H4 (cell line): ENCODE data around the gene GNAT3. TPM values are rescaled to one million over a fixed set of nuclear protein-coding genes. Genes with fewer than 3 reads are reported as not detected.

Experiments
- DNase-seq: peaks from one replicate; pipeline ENCODE4 v3.0.0-alpha.2; 2015; ENCODE audit warnings: low spot score
- total RNA-seq: library from RNA; depleted of rRNA; stranded (reverse); fragments of >200 nt; shearing (Covaris generic); gene quantifications from 2 replicates; pipeline ENCODE4 v1.2.3, GENCODE V29; 2014

Gene GNAT3
- total RNA-seq, 1 experiment from 2014 or later, result 0.08 TPM

DNA sequence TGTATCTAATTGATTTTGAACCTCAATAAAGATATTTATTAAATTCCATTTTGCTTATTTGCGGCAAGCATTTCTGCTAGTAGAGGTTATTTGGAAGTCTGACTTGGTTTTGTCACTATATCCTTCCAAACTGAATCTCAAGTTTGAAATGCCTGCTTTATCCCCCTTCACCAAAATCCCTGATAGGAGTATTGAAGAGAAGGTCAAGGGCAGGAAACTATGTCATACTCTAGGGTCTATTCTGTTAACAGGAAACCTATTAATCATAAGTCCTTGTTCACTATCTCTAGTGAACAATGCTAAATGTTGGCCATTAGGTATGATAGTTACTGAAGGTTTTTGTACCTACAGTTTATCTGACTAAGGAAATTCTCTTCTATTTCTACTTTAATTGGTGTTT, 11.5 kb downstream of the GNAT3 start:
- no peak for DNase-seq

DNA sequence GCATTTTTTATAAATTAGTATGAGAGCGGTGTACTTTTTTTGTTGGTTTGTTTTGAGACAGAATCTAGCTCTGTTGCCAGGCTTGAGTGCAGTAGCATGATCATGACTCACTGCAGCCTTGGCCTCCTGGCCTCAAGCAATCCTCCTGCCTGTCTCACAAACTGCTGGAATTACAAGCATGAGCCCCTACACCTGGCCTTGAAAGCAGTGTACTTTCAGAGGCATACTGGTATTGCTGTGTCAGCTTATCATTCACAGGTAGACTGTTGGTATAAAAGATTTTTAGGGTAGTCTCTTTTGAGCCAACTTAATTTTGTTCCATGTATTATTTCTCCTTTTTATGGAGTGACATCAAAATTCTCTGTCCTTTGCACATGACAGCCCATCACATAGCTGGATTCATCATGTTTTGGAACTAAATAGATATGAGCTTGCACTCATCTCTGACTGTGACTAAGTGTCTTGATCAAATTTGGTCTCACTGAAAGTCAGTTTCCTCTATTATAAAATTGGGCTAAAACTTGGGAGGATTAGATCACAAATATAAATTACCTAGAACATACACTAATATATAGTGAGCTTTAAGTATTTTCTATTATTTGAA, 12.4 kb downstream of the GNAT3 start:
- DNase-seq, result peak; percentile 75

DNA sequence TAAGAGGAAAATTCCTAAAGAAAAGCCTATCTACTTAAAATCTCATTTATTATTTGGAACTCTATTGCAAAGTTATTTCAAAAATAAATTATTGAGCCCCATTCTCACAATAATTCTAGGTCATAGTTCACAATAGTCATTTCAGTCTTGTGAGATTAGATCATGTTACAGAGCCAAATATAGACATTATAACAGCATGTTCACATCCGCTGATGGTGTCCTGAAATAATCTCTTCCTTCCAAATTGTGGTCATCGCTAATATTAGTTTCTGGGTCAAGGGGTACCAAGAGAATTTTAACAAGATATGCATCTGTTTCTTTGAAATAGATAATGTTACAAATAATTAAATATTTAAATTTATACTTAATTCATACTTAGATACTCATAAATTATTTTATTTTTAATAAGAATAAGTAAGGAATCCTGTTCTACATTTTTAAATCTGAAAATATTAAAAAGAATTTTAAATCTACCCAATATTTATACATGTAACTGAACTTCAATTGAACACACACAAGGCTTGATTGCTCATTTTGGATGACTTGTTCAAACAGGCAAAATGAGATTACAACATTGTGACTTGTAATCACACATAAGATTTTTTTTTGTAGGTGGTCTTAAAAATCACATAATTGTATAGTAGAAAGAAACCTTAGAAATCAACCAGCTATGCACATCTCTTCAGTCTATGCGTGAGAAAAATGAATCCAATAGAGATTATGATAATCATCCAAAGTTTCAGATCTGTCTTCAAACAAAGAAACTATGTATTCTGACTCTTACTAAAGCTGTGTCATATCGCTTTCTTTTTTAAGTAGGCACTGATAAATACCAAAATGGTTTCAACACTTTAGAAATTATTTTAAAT, 13.1 kb downstream of the GNAT3 start:
- no peak for DNase-seq

DNA sequence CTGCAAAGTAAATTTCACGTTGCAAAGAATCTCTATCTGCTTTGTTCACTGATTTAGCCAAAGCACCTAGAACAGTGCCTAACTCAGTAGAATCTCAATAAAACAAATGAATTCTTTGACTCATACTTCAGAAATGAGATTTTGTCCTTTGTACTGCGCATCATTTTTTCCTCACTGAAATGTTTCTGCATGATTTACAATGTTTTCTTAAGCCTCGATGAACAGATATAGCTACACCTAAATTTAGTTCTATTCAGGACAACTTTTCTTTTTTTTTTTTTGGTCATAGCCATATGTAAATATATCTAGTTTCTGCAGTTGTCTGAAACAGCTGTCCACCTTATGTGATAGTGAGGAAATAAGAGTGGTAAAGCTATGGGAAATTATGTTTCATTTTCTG, 15.3 kb downstream of the GNAT3 start:
- no peak for DNase-seq

DNA sequence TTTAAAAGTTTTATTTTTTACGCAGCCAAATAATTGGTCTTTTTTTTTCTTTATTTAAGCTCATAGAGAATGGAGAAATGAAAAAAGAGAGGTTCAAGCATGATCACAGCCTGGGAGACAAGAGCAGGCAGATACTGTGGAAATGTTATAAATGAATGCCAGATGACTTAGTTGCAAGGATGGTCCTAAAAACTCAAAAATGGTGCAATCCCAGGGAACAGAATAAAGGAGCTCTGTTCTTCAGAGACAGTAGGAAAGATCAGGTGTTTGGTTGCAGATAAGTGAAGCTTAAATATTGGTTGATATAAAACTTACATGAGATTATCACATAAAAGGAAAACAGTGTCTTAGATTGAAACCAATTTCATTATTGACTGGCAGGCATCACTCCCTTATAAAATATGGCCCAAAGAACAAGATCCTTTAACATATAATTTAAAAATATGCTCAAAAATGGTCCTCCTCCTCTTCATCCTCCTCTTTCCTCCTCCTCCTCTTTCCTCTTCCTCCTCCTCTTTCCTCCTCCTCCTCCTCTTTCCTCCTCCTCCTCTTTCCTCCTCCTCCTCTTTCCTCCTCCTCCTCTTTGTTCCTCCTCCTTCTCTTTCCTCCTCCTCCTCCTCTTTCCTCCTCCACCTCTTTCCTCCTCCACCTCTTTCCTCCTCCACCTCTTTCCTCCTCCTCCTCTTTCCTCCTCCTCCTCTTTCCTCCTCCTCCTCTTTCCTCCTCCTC, 18.6 kb downstream of the GNAT3 start:
- no peak for DNase-seq

DNA sequence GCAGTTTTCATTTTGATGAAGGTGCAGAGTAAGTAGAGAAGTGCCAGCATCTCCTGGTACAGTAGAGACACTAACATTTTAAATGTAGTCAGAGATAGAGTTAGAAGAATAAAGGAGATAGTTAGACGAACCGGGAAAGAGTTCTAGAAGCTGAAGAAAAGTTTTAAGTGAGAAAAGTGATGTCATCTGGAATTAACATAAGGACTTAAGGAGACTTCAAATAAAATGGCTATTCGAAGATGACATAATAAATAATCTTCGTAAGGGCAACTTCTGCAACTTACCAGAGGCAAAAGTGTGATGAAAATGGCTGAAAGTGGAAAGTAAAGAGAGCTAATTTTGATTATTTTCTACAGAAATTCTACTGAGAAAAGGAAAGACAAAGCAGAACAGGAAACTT, 20.4 kb downstream of the GNAT3 start:
- no peak for DNase-seq

DNA sequence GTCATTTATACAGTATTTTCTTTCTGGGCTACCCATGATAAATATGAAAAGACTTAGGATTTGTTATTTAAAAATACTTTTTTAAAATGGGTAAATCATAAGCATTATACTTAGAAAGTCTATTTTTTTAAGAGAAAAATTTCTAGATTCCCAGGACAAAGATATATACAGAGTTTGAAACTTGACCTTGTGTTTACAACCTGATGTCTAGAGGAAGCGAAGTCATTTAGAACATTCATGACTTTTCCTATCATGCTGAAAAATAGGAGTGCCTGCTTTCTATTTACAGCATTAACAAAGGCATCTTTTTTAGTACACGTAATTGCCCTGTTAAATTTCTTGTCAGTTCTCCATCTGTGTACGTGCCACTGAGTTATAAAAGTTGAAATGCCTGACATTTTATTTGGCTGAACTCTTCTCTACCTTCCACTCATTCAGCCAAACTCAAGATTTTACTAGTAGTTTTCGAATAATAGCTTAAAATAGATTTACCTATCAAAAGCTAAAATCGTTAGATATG, 23.0 kb downstream of the GNAT3 start:
- no peak for DNase-seq

DNA sequence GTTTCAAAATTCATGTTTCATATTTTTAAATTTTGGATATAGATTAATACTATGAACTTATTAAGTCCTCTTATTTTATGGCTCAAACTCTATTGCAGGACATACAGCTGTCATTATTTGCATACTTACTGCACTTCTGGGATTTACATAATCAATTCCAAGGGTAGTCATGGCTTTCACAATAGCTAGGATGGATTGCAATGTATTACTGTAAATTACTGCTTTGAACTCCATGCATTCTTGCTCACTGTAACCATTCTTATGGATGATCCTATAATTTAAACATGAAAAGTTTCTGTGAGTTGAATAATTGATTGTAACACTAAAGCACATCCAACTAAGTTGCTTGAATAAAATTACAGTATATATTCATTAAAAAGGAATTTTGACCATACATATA, 23.5 kb downstream of the GNAT3 start:
- DNase-seq, result no peak

DNA sequence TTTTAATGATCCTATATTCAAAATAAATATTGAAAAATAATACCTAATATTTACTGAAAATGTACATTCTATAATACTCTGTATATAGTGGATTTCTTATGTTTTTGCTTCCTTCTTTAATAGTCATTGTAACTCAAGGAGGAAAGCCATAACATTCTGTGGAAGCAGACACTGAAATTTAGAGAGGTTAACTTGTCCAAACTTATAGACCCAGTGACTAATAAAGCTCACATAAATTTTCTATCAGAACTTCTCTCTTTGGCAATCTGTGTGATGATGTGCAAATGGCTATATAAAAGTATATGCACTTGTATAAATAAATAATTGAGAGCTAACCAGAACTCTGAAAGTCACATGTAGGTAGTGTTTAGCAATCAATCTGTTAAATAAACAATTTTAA, 26.1 kb downstream of the GNAT3 start:
- no peak for DNase-seq

DNA sequence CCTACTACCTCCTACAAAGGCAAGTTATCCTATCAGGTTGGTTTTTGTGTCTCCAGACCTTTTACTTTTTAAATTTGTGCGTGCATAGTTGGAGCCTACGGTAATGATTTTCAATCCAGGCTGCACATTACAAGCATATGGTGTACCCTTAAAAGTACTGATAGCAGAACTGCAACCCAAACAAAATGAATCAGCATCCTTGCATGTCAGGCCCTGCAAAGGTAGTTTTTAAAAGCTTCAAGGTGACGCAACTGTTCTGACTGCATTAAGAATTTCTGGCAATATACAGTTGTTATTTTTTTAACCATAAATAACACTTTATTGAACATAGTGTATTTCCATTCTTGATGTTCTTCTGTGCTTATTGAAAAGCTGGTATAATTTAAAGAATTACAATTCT, 28.9 kb downstream of the GNAT3 start:
- DNase-seq, result no peak

DNA sequence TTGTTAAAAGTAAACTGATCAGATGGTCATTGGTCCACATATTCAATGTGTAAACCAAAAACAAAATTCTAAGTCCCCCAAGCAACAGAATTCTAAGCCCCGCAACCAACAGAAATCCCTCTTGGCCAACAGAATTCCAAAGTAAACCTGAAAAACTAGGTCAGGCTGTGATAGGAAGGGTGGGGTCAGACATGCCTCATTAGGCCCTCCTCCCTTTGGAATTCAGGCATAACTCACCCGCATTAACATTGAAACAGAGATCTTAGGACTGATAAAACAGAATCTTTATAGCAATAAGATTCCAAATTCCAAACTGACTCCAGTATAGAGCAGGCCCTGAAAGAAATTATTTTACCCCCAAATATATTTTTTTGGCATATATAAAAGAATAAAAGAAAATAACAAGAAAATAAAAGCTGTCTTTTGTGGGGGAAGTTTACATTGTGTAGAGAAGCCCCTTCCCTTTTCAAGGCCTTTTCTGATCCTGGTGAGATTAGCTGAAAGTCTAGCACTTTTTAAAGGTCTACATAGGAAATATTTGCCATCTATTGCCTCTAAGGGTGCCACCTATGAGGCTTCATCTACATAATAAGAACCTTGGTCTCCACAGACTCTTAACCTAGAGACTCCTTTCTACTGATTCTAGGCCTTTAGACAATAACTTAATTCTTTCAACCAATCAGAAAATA, 30.5 kb downstream of the GNAT3 start:
- peak; percentile 40 for DNase-seq

DNA sequence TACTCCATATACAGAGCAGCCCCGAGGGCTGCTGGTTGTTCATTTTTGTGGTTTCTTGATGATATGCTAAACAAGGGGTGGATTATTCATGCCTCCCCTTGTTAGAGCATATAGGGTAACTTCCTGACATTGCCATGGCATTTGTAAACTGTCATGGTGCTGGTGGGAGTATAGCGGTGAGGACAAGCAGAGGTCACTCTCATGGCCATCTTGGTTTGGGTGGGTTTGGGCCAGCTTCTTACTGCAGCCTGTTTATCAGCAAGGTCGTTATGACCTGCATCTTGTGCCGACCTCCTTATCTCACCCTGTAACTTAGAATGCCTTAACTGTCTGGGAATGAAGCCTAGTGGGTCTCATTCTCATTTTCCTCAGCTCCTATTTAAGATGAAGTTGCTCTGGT, 31.3 kb downstream of the GNAT3 start:
- DNase-seq, result peak; percentile 23

DNA sequence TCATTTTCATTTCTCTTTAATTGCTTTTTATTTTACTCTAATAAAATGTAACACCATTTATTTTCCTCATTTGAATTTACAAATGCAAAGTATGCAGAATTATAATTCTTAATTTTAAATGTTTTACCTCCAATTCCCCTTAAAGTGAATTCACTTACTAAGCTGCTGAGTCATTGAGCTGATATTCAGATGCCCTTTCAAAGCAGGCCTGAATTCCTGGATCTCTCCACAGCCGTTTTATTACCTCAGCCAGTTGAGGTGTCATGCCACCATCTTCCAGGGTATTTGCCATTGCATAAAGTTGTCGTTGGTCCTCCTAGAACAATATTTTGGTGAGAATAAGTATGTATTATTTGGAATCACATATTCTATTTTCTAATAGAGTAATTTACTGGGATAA, 33.2 kb downstream of the GNAT3 start:
- peak; percentile 77 for DNase-seq

DNA sequence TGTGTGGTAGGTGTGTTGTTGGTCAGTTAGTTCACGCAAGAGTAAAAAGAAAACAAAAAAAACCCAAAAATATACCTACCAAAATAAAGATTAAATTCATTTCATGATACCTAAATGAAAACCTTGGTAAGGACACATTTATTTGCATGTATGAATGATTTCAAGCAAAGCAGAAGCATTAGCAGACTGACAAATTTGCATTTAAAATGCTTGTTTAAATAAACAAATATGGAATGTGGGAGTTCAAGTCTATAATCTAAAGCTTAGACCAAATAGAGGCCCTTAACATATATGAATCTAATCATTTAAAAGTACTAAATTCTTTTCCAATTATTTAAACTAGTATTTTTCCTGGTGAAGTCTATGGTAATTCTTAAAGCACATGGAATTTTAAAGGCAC, 35.8 kb downstream of the GNAT3 start:
- DNase-seq, result no peak

DNA sequence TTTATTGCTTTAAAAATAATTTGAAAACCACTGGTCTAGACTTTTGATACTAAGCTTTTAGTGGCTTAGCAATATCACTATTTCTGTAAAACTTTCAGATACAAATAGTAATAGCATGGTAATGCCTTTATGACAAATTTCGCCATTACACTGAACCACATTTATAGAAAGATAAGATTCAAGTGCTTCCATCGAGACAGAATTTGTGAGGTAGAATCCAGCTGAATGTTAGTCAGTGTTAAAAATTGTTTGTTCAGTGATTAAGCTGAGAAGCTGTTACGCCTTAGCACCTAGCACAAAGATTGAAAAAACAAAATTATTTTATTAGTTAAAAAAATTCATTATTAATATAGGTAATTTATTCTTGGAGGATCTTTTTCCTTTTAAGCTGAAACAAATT, 36.5 kb downstream of the GNAT3 start:
- no peak for DNase-seq

DNA sequence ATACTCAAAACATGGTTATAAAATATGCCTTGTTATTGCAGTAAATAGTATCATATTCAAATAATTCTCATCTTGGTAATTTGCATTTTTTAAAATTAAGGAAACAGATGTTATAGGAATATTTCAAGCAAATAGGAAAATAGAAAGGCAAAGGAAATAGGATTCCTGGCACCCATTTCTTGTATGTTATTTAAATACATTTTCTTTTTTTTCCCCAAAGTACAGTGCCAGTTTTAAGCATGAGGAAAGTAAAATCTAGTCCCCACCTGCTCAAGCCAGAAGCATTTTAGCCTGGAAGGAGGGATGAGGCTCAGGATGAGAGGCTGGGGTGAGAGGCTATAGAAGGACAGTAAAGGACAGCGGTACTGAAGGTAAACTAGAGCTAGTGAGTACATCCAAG, 38.1 kb downstream of the GNAT3 start:
- no peak for DNase-seq

DNA sequence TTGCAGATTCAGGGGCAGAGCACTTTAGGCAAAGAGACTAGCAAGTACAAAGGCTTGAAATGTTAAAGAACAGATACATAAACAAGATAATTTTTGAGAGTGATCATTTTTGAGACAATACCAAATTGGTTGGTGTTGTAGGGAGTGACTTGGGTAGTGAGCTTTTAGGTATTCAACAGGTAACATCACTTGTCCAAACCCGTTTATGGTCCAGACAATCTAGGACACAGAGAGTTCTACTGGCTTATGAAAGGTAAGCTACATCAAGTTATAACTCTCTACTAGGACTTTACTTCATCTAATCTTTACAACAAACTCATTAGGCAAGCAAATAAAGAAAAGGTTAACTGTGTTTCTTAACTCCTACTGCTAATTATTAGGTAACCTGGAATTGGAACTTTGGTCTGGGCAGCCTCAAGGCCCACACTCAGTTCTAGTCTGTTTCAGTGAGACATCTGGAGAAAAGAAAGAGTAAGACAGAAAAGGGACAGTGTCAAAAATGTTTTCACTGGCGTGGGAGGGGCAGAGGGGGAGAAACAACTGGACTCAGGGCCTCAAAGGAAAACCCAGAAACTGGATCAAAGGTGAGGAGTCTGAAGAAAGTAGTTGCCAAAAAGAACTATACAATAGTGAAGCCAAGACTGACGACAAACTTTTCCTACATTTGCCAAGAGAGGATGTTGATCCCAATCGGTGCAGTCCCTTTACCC, 39.2 kb downstream of the GNAT3 start:
- DNase-seq, result no peak

DNA sequence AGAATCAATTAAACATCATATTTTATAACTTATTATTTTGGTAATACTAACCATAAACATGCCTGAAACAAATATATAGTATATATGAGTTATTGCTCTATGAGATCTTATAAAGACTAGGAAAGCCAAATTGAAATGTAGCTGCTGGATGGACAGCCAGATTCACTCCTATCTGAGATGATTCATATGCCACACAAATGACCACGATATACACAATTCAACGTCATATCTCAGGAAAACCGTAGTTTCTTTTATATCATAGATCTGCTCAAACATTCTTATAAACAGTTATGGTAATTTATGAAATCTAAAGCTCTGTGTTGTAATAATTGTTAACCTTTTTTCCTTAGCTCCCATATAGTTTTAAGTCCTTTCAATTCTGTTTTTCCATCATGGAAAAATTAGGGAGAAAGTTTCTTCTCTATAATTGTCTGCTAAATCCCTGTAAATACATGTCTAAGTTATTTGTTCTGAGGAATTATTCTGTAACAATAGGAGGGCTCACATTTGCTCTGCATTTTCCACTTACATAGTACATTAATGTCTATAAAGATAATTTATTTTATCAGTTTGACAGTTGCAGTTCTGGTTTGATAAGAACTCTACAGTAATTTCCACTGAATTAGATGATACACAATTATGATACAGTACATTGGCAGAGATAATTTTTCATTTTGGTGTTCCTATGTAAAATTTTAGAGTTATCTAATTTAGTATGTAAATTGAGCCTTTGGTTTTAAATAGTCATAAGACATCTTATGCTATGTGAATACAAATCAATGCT, 42.7 kb downstream of the GNAT3 start:
- no peak for DNase-seq

DNA sequence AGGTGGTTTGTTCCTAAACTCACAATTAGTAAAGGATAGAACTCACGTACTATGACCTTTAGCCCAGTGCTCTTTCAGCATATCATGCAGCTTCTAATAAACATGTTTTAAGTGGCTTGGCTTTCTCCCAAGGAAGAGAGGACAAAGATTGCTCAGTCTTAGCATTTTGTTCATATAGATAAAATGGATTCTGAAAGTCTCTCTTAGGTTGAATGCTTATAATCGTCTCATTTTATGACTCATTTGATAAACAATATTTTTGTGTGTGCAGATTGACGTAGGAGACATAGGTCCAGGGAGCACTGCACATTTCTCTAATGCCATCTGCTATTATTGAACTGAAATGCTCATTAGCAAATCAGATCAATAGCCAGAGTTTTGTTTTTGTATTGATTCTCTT, 44.8 kb downstream of the GNAT3 start:
- peak; percentile 45 for DNase-seq

DNA sequence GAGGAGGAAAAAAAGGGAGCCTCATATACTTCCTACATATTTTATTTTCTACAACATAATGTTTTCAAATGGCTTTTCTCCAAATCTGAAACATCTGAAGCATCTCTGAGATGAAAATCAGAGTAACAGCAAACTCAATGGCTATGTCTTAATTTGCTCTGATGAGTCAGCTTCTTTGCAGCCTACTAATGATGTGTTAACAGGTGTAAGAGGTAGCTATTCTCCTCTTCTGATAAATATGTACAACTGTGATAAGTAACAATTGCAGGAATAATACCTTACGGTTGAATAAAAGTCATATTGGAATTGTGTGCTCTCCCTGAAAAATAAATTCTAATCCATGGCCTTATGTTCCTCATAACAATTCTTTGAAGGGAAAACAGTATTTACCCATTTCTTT, 45.2 kb downstream of the GNAT3 start:
- no peak for DNase-seq

DNA sequence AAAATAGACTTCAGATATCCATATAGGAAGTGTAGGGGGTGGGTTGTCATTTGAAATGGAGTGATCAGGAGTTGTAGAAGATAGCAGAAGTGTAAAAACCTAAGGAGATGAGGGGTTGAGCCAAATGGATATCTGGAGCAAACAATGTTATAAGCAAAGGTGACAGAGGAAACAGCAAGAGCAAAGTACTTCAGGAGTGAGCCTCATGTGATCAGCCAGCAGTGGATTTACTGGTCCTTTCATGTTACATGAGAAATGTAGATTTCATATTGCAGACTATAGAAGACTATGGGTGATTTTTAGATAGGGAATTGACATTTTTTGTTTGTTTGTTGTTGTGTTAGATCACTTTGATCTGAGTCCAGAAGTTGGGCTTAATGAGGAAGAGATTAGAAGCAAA, 47.7 kb downstream of the GNAT3 start:
- no peak for DNase-seq
